8988T (cell line): Measurements from ENCODE around the gene CLCNKA.
"Not testable (repeated sequence)": the region's sequence is repeated elsewhere in the genome, so short reads cannot be mapped to it uniquely, and the experiment has no call there.

ENCODE experiments used
- DNase-seq: peaks from one replicate; pipeline ENCODE4 v3.0.0; 2011

Gene CLCNKA

DNA sequence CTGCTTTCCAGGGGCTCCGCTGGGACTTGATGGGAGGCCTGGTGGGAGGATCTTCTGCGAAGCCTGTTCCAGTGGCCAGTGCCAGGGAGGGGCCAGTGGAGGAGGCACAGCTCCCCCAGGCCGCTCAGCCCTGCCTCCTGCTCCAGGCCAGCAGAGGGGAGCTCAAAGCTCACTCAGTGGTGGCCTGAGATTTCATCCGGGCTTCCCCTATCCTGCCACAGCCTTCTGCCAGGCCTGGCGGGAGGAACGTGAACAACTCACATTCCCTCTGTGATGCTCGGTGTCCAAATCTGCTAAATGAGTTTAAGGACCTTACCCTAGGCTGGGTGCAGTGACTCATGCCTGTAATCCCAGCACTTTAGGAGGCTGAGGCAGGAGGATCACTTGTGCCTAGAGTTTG is 25.0 kb downstream of the CLCNKA start:
- no peak for DNase-seq

GRCh38 chr1:16047791-16048475 is 26.1 kb downstream of the CLCNKA start:
- DNase-seq, result no peak

DNA sequence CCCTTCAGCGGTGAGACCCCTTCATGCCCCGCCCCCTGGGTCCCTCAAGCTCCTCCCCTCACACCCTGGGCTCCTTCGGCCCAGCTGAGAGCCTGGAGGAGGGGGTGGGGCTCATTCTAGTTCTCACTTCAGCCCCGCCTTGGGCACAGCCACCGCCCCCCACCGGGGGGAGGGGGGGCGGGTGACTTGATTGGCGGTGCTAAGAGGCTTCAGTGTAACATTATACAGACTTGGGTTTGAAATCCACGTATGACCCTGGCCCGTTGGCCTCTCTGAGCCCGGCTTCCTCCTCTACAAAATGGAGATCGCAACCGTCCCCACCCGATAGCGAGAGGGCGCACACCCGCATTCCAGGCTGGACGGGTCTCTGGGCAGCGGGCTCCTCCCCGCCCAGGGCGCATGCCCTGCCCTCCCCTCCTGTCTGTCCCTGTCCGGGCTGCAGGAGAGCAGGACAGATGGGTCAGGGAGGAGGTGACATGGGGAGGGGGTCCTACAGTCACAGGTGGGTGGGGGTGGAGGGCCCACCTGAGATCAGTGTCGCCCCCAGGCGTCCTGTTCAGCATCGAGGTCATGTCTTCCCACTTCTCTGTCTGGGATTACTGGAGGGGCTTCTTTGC is 26.8 kb downstream of the CLCNKA start:
- DNase-seq, result no peak

DNA sequence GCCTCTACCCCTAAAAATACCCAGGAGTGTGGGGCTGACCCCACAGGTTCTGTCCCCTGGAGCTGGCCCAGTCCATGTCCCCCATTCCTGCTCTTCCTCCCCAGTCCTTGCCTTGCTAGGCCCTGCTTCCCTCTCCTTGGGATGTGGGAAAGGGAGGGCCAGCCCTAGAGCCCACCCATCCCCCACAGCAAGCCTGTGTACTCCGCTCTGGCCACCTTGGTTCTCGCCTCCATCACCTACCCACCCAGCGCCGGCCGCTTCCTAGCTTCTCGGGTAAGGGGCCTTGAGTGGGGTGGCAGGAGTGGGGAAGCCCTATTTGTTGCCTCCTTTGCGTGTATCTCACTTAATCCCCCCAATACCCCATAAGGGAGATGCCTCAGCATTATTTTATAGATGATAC is 28.5 kb downstream of the CLCNKA start:
- DNase-seq, result no peak

DNA sequence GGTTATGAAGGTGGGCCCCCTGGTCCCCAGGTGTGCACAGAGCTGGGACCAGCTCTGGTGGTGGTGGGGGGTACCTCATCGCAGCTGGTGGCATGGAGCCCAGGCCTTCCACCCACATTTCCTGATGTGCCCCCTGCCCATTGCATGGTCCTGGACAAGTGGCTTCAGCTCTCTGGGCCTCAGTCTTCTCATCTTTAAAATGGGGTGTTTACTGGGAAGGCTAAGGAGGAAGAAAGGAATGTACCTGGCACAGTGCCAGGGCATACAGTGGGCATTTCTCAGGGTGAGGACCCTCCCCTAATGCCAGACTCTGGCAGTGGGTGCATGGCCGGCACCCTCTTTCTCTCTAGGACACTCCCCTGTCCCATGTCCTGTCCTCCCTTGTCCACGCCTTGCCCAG is 29.2 kb downstream of the CLCNKA start:
- DNase-seq, result no peak

DNA sequence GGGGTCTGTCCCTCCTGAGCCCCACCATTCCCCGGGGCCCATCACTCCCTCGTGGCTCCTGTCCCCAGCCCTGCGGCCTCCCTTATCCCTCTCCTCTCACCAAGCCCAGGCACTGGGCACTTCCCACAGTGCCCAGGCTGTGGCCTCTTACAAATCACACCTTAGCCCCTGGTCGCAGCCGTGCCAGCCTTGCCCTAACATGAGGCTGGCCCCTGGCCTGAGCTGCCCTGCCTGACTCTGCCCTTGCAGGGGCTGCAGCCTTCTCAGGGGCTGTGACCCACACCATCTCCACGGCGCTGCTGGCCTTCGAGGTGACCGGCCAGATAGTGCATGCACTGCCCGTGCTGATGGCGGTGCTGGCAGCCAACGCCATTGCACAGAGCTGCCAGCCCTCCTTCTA is 30.1 kb downstream of the CLCNKA start:
- DNase-seq, result not testable (repeated sequence)

DNA sequence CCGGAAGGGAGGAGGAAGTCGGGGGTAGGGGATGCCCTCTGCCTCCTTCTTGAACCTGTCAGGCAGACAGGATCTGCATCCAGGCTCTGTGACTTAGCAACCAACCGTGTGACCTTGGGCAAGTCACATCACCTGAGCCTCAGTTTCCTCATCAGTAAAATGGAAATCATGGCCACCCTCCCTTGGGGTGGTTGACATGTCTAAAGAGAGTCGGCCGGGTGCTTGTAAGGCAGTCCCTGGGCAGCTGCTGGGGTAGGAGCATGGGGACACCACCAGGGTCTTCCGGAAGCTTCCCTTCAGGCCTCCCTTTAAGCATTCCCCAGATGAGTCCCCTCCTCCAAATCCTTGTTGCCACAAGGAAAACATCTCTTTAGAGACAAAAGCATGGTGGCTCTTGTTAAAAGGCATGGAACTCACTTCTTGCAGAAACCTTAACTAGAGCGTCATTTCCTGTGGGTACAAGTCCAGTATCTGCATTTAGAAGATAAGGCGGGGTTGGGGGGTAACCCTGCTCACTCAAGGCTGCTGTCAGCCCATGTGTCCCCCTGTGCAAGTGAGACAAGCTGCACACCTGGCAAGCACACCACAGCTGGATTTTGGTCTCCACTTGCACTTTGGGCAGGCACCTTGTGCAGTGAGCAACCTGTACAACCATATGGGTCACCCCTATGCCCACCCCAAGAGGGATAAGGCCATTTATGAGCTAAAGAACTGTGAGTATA is 32.1 kb downstream of the CLCNKA start:
- DNase-seq, result no peak

DNA sequence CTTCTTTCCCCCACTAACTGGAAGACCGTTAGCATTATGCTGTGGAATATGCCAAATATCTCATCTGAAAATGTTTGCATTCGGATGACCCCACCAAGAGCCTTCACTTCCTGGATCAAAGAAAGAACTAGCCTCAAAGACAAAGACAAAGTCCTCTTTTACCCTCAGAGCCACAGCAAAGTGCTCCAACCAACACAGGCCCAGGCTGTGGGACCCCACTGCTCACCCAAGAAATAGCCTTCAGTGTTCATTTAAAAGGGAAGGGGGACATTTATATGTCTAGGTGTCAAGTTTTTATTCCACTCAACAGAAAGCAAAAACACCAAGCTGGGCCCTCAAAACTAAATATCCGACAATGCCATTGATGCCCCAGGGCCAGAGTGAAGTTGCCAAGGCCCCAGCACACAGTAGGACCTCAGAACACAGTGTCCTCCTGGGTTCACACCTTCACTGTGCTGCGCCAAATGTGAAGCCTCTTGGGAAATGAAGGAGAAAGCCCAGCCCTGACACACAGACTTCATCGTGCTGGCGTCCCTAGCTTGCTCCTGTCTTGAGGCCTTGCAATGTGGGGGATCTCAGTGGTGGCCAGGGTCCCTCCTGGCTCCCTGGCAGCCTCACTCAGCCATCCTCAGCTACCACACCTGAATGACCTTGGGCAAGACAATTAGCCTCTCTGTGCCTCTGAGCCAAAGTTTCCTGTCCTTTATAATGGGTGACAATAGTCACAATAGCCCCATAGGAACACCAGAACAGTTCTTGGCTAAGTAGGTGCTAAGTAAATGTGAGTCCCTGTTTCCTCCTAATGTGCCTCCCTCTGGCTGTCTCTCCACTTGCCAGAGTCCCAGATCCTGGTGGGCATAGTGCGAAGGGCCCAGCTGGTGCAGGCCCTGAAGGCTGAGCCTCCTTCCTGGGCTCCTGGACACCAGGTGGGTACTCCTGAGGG is 33.0 kb downstream of the CLCNKA start:
- no peak for DNase-seq

- peak; percentile 85 for DNase-seq
These were observed 34.0 kb downstream of the CLCNKA start for GRCh38 chr1:16055613-16056520.

GRCh38 chr1:16056521-16056912 is 34.7 kb downstream of the CLCNKA start:
- DNase-seq, result not testable (repeated sequence)

- not testable (repeated sequence) for DNase-seq
These were observed 35.6 kb downstream of the CLCNKA start for GRCh38 chr1:16057314-16057915.

GRCh38 chr1:16058394-16059120 is 36.7 kb downstream of the CLCNKA start:
- not testable (repeated sequence) for DNase-seq

- no peak for DNase-seq
These were observed 39.4 kb downstream of the CLCNKA start for GRCh38 chr1:16061266-16061665.

GRCh38 chr1:16061989-16062686 is 40.3 kb downstream of the CLCNKA start:
- not testable (repeated sequence) for DNase-seq

- DNase-seq, result not testable (repeated sequence)
These were observed 40.8 kb downstream of the CLCNKA start for GRCh38 chr1:16062687-16063075.

GRCh38 chr1:16063226-16063829 is 41.5 kb downstream of the CLCNKA start:
- no peak for DNase-seq

GRCh38 chr1:16063921-16064320 is 42.1 kb downstream of the CLCNKA start:
- DNase-seq, result no peak

- no peak for DNase-seq
These were observed 42.9 kb downstream of the CLCNKA start for GRCh38 chr1:16064536-16065268.

GRCh38 chr1:16065269-16065576 is 43.4 kb downstream of the CLCNKA start:
- DNase-seq, result no peak
